Skin of body (tissue), 2 donors: Measurements from ENCODE around the gene SYTL5. TPM values are rescaled to one million over a fixed set of nuclear protein-coding genes. Genes with fewer than 3 reads are reported as not detected.
"Not testable (repeated sequence)": the region's sequence is repeated elsewhere in the genome, so short reads cannot be mapped to it uniquely, and the experiment has no call there.

Experiments used
- DNase-seq: peaks from one replicate; lab custom pipeline; 2025; lab: John Stamatoyannopoulos, UW
- total RNA-seq: library from RNA; depleted of rRNA; stranded (reverse); fragments of >200 nt; gene quantifications from one replicate; pipeline ENCODE4 v1.2.3, GENCODE V29; 2014

Gene SYTL5
- total RNA-seq: 0.49 TPM

- no peak for DNase-seq
These were observed at the start of gene SYTL5 for GRCh38 chrX:38006291-38006690. Gene SYTL5, plus strand, starts transcription at chrX:38006553. Its CDS starts 27,337 bp downstream, at chrX:38033890.

- DNase-seq: no peak
These were observed 47.7 kb upstream of the SYTL5 start for GRCh38 chrX:37958525-37959211.

GRCh38 chrX:37959212-37960021 is 46.9 kb upstream of the SYTL5 start:
- DNase-seq: no peak

GRCh38 chrX:37961118-37961517 is 45.2 kb upstream of the SYTL5 start:
- no peak for DNase-seq

GRCh38 chrX:37967714-37968113 is 38.6 kb upstream of the SYTL5 start:
- DNase-seq: no peak

GRCh38 chrX:37975421-37975820 is 30.9 kb upstream of the SYTL5 start:
- no peak for DNase-seq

GRCh38 chrX:37976153-37976552 is 30.2 kb upstream of the SYTL5 start:
- no peak for DNase-seq

GRCh38 chrX:37984880-37985279 is 21.5 kb upstream of the SYTL5 start:
- no peak for DNase-seq

GRCh38 chrX:37986893-37987292 is 19.5 kb upstream of the SYTL5 start:
- no peak for DNase-seq

- DNase-seq: no peak
These were observed 17.0 kb upstream of the SYTL5 start for GRCh38 chrX:37989304-37989703.

- not testable (repeated sequence) for DNase-seq
These were observed 15.1 kb upstream of the SYTL5 start for GRCh38 chrX:37991303-37991702.

GRCh38 chrX:37993176-37993575 is 13.2 kb upstream of the SYTL5 start:
- DNase-seq: no peak

- DNase-seq: no peak
These were observed 12.3 kb upstream of the SYTL5 start for GRCh38 chrX:37993837-37994619.

GRCh38 chrX:37995428-37995827 is 10.9 kb upstream of the SYTL5 start:
- no peak for DNase-seq

- no peak for DNase-seq
These were observed 9.3 kb upstream of the SYTL5 start for GRCh38 chrX:37997096-37997495.

GRCh38 chrX:37998586-37999262 is 7.6 kb upstream of the SYTL5 start:
- no peak for DNase-seq

GRCh38 chrX:38000706-38001105 is 5.6 kb upstream of the SYTL5 start:
- DNase-seq: no peak

GRCh38 chrX:38004046-38004445 is 2.3 kb upstream of the SYTL5 start:
- DNase-seq: no peak

GRCh38 chrX:38006778-38007177 is 425 bp downstream of the SYTL5 start:
- DNase-seq: no peak

GRCh38 chrX:38008658-38009057 is 2.3 kb downstream of the SYTL5 start:
- DNase-seq: no peak

- DNase-seq: no peak
These were observed 3.3 kb downstream of the SYTL5 start for GRCh38 chrX:38009641-38010040.
